CD4-positive, alpha-beta T cell (primary cell): ENCODE results near the gene TTLL12. TPM values are rescaled to one million over a fixed set of nuclear protein-coding genes. Genes with fewer than 3 reads are reported as not detected.

ENCODE experiments used
- ATAC-seq: fragments of 200-7000 bp; cut with Tn5 transposase; one replicate; pipeline ENCODE4 v1.10.0; 2022; ENCODE audit warnings: mild to moderate bottlenecking; ENCODE audit not compliant: poor library complexity
- CTCF ChIA-PET: fragments of 350-600 bp; sonication (Branson Sonifier 250); formaldehyde crosslinking; loops from one replicate; lab custom pipeline; 2021; ENCODE audit warnings: antibody characterized with exemption, inconsistent platforms; lab: Charles Lee
- POLR2A ChIA-PET: fragments of 350-600 bp; sonication (Branson Sonifier 250); formaldehyde crosslinking; loops from one replicate; lab custom pipeline; 2021; ENCODE audit warnings: antibody characterized with exemption, inconsistent platforms; lab: Charles Lee
- DNase-seq, 14 experiments: peaks; one replicate each; pipeline ENCODE4 v3.0.0-alpha.2; 2013 to 2020; ENCODE audit warnings: mixed read lengths in 2 of 14
- H3K27ac ChIP-seq, 2 donors: one replicate each; pipeline versions ENCODE4 v1.5.1 to v1.7.0; 2013; ENCODE audit warnings: low read length in 2 of 2, low read depth in 1 of 2, mild to moderate bottlenecking in 1 of 2
- H3K27me3 ChIP-seq, 2 experiments: 1 replicate in 1 of 2; 2 replicates in 1 of 2; pipeline versions ENCODE4 v1.6.1 to v1.7.0; 2013; ENCODE audit warnings: low read length in 2 of 2, control low read depth in 1 of 2, mild to moderate bottlenecking in 1 of 2, moderate library complexity in 1 of 2; ENCODE audit not compliant: insufficient read depth in 2 of 2, control insufficient read depth in 1 of 2
- H3K36me3 ChIP-seq: one replicate; pipeline ENCODE4 v1.6.1; 2013; ENCODE audit warnings: low read length, control low read depth; ENCODE audit not compliant: insufficient read depth
- H3K4me1 ChIP-seq: one replicate; pipeline ENCODE4 v1.6.1; 2013; ENCODE audit warnings: low read length, control low read depth; ENCODE audit not compliant: insufficient read depth
- H3K4me3 ChIP-seq: one replicate; pipeline ENCODE4 v1.5.1; 2013; ENCODE audit warnings: mild to moderate bottlenecking, low read length, moderate library complexity
- H3K9me3 ChIP-seq, 2 experiments: 1 replicate in 1 of 2; 2 replicates in 1 of 2; pipeline versions ENCODE4 v1.6.1 to v1.7.0; 2013; ENCODE audit warnings: low read length in 2 of 2, mild to moderate bottlenecking in 2 of 2, control low read depth in 1 of 2, moderate library complexity in 1 of 2; ENCODE audit not compliant: control insufficient read depth in 1 of 2, insufficient read depth in 1 of 2
- H3K27ac Mint-ChIP-seq: one replicate; pipeline ENCODE4 v1.8.0; 2020; ENCODE audit warnings: mixed read lengths
- H3K27me3 Mint-ChIP-seq: one replicate; pipeline ENCODE4 v1.8.0; 2021; ENCODE audit warnings: mixed read lengths
- H3K36me3 Mint-ChIP-seq: one replicate; pipeline ENCODE4 v1.8.0; 2021; ENCODE audit warnings: low read depth, mixed read lengths
- H3K4me1 Mint-ChIP-seq: one replicate; pipeline ENCODE4 v1.8.0; 2021; ENCODE audit warnings: low read depth, mixed read lengths
- H3K4me3 Mint-ChIP-seq: one replicate; pipeline ENCODE4 v1.8.0; 2020; ENCODE audit warnings: mild to moderate bottlenecking, mixed read lengths
- H3K9me3 Mint-ChIP-seq: one replicate; pipeline ENCODE4 v1.8.0; 2020; ENCODE audit warnings: mixed read lengths
- CTCF ChIP-seq: fragments of 200-600 bp; IDR thresholded peaks from one replicate; pipeline ENCODE4 v1.8.0; 2022; ENCODE audit warnings: antibody characterized with exemption, mild to moderate bottlenecking
- intact Hi-C, 2 experiments: fragments of 100-400 bp; cut with DNase I in 1 of 2; cut with micrococcal nuclease in 1 of 2; formaldehyde crosslinking; loops; one replicate each; pipeline versions ENCODE4 v1.15.1 to v1.9.0; 2023 to 2025; cut with DNase I, micrococcal nuclease
- total RNA-seq, 174 experiments: library from RNA in 2 of 174; stranded (reverse) in 2 of 174; gene quantifications; one replicate each; pipeline ENCODE4 v1.2.3 and lab custom pipeline; 2021 to 2026

Gene TTLL12
- total RNA-seq, 2 experiments from 2014 or later, result 5.0 to 6.6 TPM

- H3K4me3 Mint-ChIP-seq, result no peak overlapping the region
- H3K27ac Mint-ChIP-seq, result no peak overlapping the region
- H3K27me3 ChIP-seq, result no peaks in the 10 kb centered on the region
- H3K36me3 Mint-ChIP-seq, result peaks cover 18% of the 10 kb centered on the region
- peaks cover 2% of the 10 kb centered on the region for H3K4me1 ChIP-seq
- DNase-seq (no peak), ATAC-seq (no peak)
- ChIA-PET CTCF (no interaction called here), POLR2A (no interaction called here)
- intact Hi-C loops, result no loop called here
- no peaks in the 10 kb centered on the region for H3K4me1 Mint-ChIP-seq
- H3K9me3 ChIP-seq, result no peaks in the 10 kb centered on the region
- H3K36me3 ChIP-seq, result peaks cover 24% of the 10 kb centered on the region
- H3K27ac ChIP-seq, result no peak overlapping the region
- no peaks in the 10 kb centered on the region for H3K27me3 Mint-ChIP-seq
- no peak overlapping the region for H3K4me3 ChIP-seq
- H3K9me3 Mint-ChIP-seq, result no peaks in the 10 kb centered on the region
- no peak for TF ChIP-seq CTCF
These were observed 20.6 kb downstream of the TTLL12 start for GRCh38 chr22:43166132-43166930.

- H3K4me3 ChIP-seq, result no peak overlapping the region
- H3K4me1 ChIP-seq, result no peaks in the 10 kb centered on the region
- CTCF ChIA-PET, result no interaction called here
- H3K9me3 ChIP-seq, result no peaks in the 10 kb centered on the region
- no peaks in the 10 kb centered on the region for H3K9me3 Mint-ChIP-seq
- ATAC-seq (no peak), DNase-seq (no peak)
- no peaks in the 10 kb centered on the region for H3K27me3 Mint-ChIP-seq
- POLR2A ChIA-PET, result no interaction called here
- intact Hi-C loops, result no loop called here
- H3K36me3 ChIP-seq, result peaks cover 16% of the 10 kb centered on the region
- no peaks in the 10 kb centered on the region for H3K27me3 ChIP-seq
- H3K36me3 Mint-ChIP-seq, result peaks cover 17% of the 10 kb centered on the region
- no peak overlapping the region for H3K27ac Mint-ChIP-seq
- no peak overlapping the region for H3K4me3 Mint-ChIP-seq
- TF ChIP-seq CTCF, result no peak
- no peak overlapping the region for H3K27ac ChIP-seq
- H3K4me1 Mint-ChIP-seq, result no peaks in the 10 kb centered on the region
These were observed 22.3 kb downstream of the TTLL12 start for GRCh38 chr22:43164636-43165035.

- intact Hi-C loops, result no loop called here
- H3K27ac ChIP-seq, result no peak overlapping the region
- Mint-ChIP-seq H3K36me3 (peaks cover 12% of the 10 kb centered on the region), H3K4me1 (no peaks in the 10 kb centered on the region), H3K27ac (no peak overlapping the region), H3K27me3 (no peaks in the 10 kb centered on the region), H3K4me3 (no peak overlapping the region), H3K9me3 (no peaks in the 10 kb centered on the region)
- no peak for DNase-seq
- H3K4me1 ChIP-seq, result peaks cover under 1% of the 10 kb centered on the region
- TF ChIP-seq CTCF, result no peak
- H3K36me3 ChIP-seq, result peaks cover 15% of the 10 kb centered on the region
- H3K27me3 ChIP-seq, result no peaks in the 10 kb centered on the region
- H3K9me3 ChIP-seq, result no peaks in the 10 kb centered on the region
- CTCF ChIA-PET, result no interaction called here
- no peak for ATAC-seq
- no peak overlapping the region for H3K4me3 ChIP-seq
- POLR2A ChIA-PET, result no interaction called here
These were observed 23.6 kb downstream of the TTLL12 start for GRCh38 chr22:43163241-43163795.
